Measurements from ENCODE around the gene NOG. TPM values are rescaled to one million over a fixed set of nuclear protein-coding genes. Genes with fewer than 3 reads are reported as not detected.

Gene NOG
- total RNA-seq, 6 experiments from 2014 or later, result 18.3 to 21.2 (median 19.4) TPM

DNA sequence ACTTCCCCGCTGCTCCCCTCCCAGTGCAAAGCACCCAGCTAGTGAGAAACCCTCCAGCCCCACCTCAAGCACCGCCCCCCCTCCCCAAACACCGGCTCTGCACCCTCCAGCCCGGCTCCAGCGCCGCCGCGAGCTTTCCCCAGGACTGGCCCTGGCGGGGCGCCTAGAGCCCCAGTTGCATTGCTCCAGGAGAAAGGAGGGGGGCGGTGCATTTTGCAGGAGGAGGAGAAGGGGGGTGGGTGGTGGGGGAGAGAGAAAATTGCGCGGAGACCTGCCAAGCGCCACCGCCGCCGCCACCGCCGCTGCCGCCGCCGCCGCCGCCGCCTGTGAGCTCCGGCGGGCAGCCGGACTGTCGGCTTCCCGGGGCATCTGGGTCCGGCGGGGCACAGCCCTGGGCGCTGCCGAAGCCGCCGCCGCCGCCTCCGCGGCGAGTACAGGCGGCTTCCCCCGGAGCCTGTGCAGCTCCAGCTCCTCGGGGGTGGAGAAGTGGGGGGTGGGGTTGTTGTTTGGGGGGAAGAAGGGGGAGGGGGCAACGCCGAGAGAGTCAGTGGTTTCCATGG lies 333 bp upstream of the NOG start:
- H3K27ac Mint-ChIP-seq, result peak overlapping the region; percentile 53
- peak; percentile 65 for DNase-seq
- H3K36me3 Mint-ChIP-seq (ENCODE audit: low read depth), result no peaks in the 10 kb centered on the region
- peak overlapping the region; percentile 89 for H3K4me3 Mint-ChIP-seq
- H3K4me1 Mint-ChIP-seq (ENCODE audit: low read depth), result peaks cover 27% of the 10 kb centered on the region
- TF ChIP-seq, protein P1, sequence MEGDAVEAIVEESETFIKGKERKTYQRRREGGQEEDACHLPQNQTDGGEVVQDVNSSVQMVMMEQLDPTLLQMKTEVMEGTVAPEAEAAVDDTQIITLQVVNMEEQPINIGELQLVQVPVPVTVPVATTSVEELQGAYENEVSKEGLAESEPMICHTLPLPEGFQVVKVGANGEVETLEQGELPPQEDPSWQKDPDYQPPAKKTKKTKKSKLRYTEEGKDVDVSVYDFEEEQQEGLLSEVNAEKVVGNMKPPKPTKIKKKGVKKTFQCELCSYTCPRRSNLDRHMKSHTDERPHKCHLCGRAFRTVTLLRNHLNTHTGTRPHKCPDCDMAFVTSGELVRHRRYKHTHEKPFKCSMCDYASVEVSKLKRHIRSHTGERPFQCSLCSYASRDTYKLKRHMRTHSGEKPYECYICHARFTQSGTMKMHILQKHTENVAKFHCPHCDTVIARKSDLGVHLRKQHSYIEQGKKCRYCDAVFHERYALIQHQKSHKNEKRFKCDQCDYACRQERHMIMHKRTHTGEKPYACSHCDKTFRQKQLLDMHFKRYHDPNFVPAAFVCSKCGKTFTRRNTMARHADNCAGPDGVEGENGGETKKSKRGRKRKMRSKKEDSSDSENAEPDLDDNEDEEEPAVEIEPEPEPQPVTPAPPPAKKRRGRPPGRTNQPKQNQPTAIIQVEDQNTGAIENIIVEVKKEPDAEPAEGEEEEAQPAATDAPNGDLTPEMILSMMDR (IDR thresholded peaks at IDR 0.05), result no peak
- peaks cover 15% of the 10 kb centered on the region; the same call in 1 of the 2 replicates for H3K27me3 Mint-ChIP-seq (ENCODE audit: insufficient read depth)
- H3K9me3 Mint-ChIP-seq, result no peaks in the 10 kb centered on the region

DNA sequence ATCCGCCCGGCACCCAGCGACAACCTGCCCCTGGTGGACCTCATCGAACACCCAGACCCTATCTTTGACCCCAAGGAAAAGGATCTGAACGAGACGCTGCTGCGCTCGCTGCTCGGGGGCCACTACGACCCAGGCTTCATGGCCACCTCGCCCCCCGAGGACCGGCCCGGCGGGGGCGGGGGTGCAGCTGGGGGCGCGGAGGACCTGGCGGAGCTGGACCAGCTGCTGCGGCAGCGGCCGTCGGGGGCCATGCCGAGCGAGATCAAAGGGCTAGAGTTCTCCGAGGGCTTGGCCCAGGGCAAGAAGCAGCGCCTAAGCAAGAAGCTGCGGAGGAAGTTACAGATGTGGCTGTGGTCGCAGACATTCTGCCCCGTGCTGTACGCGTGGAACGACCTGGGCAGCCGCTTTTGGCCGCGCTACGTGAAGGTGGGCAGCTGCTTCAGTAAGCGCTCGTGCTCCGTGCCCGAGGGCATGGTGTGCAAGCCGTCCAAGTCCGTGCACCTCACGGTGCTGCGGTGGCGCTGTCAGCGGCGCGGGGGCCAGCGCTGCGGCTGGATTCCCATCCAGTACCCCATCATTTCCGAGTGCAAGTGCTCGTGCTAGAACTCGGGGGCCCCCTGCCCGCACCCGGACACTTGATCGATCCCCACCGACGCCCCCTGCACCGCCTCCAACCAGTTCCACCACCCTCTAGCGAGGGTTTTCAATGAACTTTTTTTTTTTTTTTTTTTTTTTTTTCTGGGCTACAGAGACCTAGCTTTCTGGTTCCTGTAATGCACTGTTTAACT lies 1.0 kb downstream of the NOG start:
- Mint-ChIP-seq H3K27me3 (ENCODE audit: insufficient read depth) (peaks cover 12% of the 10 kb centered on the region; the same call in 1 of the 2 replicates), H3K36me3 (ENCODE audit: low read depth) (no peaks in the 10 kb centered on the region), H3K4me1 (ENCODE audit: low read depth) (peaks cover 38% of the 10 kb centered on the region), H3K9me3 (no peaks in the 10 kb centered on the region), H3K27ac (peak overlapping the region; percentile 71), H3K4me3 (peak overlapping the region; percentile 85)
- TF ChIP-seq, protein P1 (IDR thresholded peaks at IDR 0.05), result peak; percentile 31
- DNase-seq, result peak; percentile 19

DNA sequence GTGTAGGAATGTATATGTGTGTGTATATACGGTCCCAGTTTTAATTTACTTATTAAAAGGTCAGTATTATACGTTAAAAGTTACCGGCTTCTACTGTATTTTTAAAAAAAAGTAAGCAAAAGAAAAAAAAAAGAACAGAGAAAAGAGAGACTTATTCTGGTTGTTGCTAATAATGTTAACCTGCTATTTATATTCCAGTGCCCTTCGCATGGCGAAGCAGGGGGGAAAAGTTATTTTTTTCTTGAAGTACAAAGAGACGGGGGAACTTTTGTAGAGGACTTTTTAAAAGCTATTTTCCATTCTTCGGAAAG lies 1.6 kb downstream of the NOG start:
- no peaks in the 10 kb centered on the region for H3K36me3 Mint-ChIP-seq (ENCODE audit: low read depth)
- no peaks in the 10 kb centered on the region for H3K9me3 Mint-ChIP-seq
- peaks cover 7% of the 10 kb centered on the region; the same call in 1 of the 2 replicates for H3K27me3 Mint-ChIP-seq (ENCODE audit: insufficient read depth)
- peak overlapping the region; percentile 71 for H3K27ac Mint-ChIP-seq
- peaks cover 38% of the 10 kb centered on the region for H3K4me1 Mint-ChIP-seq (ENCODE audit: low read depth)
- no peak for DNase-seq
- peak overlapping the region; percentile 85 for H3K4me3 Mint-ChIP-seq
- TF ChIP-seq, protein P1 (IDR thresholded peaks at IDR 0.05), result no peak

DNA sequence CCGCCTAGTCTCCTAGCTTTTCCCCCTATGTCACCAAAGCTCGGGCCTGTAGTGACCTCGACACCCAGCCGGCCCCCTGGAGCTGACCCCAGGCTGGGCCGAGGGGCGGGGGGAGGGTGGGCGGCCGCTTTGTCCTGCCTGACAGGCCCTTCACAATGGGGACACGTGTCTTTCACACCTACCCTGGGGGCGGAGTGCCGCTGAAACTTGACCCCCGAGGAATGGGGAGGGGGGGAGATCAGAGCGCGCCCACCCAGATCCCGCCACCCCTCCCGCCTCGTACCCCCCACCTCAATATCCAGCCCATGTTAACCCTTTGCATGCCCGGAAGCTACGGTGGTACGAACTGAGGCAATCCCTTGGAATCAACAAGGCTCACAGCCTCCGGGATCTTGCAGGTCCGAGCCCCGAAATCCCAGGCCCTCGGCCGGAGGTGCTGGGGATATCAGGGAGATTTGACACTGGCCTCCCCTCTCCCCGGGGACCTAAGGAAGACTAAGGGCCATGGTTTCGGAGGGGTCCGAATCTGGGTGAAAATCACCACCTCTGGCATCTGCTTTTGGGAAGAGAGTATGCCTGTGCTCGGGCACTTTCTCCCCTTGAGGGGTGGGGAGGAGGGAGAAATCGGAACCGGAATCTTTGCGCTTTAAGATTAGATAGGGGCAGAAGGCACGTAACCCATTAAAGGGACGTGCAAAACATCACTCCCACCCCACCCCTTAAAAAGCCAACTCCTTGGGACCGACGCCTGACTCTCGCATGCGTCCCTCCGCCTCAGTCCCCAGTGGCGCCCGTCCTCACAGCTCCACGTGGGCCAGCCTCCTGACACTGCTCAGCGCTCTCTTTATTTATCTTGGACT lies 2.6 kb downstream of the NOG start:
- peaks cover under 1% of the 10 kb centered on the region; the same call in 1 of the 2 replicates for H3K27me3 Mint-ChIP-seq (ENCODE audit: insufficient read depth)
- H3K4me1 Mint-ChIP-seq (ENCODE audit: low read depth), result peaks cover 38% of the 10 kb centered on the region
- DNase-seq, result peak; percentile 59
- H3K36me3 Mint-ChIP-seq (ENCODE audit: low read depth), result no peaks in the 10 kb centered on the region
- peak overlapping the region; percentile 85 for H3K4me3 Mint-ChIP-seq
- H3K27ac Mint-ChIP-seq, result peak overlapping the region; percentile 74
- H3K9me3 Mint-ChIP-seq, result no peaks in the 10 kb centered on the region
- TF ChIP-seq, protein P1 (IDR thresholded peaks at IDR 0.05), result no peak

DNA sequence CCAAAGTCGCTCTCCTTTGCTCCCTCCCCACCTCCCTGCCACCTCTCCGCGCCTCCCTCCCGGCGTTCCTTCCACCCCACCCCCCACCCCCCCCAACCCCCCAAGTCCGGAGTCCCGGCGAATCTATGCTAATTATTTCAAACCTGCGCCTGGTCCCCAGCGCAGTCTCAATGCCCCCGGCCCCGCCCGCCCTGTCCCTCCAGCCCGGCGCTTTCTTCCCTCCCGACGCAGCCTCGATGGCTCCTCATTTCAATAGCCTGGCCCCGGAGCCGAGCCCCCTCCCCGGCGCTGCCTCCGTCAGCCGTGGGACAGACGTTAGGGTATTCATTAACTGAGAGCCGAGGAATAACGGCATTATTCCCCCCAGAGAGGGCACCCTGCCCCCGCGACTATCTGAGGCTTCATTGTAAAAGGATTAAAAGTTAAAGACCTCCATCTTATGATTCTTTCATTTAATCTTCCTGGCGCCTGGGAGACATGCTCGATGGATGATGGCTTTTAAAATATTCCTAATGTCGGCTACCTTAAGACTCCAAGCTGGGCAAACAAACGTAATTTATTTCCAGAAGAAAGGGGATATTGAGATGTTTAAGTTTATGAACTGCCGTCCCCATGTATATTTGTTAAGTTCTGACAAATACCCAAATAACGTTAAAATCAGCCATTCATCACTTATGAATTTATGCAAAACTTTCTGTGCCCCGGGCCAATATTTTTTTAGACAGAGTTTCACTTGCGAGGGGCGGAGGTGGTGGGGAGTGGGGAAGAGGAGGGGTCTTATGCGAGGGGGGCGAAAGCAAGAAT lies 3.4 kb downstream of the NOG start:
- TF ChIP-seq, protein P1 (IDR thresholded peaks at IDR 0.05), result no peak
- DNase-seq, result no peak
- Mint-ChIP-seq H3K36me3 (ENCODE audit: low read depth) (no peaks in the 10 kb centered on the region), H3K4me1 (ENCODE audit: low read depth) (peaks cover 43% of the 10 kb centered on the region), H3K9me3 (no peaks in the 10 kb centered on the region), H3K27ac (peak overlapping the region; percentile 74), H3K27me3 (ENCODE audit: insufficient read depth) (no peaks in the 10 kb centered on the region), H3K4me3 (peak overlapping the region; percentile 85)
